ENCODE data around the gene RGS17.

RGS17 gene

DNA sequence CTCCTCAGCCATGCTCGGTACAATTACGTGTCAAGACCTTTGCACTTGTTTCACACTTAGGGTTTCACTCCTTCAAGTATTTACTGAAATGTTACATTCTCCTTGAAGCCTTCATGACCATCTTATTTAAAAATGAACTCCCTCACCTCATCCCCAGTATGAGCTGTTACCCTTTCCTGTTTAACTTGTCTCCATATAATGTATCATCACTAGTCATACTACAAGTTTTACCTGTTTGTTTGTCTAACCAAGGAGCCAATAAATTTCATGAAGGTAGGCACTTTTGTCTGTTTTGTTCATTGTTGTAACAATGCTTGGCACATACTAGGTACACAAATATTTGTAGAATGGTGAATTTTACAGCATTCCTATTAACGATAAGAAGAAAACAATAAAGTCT, 82.5 kb downstream of the RGS17 start:
- no peak overlapping the region for H3K27ac ChIP-seq
- H3K9me3 ChIP-seq (ENCODE audit: severe bottlenecking): no peaks in the 10 kb centered on the region
- no peaks in the 10 kb centered on the region for H3K27me3 ChIP-seq (ENCODE audit: insufficient read depth, low read depth, severe bottlenecking)
- no peak overlapping the region for H3K4me3 ChIP-seq (ENCODE audit: low read depth, low read length)
- DNase-seq: no peak
- no peaks in the 10 kb centered on the region for H3K36me3 ChIP-seq
- TF ChIP-seq, protein P1, sequence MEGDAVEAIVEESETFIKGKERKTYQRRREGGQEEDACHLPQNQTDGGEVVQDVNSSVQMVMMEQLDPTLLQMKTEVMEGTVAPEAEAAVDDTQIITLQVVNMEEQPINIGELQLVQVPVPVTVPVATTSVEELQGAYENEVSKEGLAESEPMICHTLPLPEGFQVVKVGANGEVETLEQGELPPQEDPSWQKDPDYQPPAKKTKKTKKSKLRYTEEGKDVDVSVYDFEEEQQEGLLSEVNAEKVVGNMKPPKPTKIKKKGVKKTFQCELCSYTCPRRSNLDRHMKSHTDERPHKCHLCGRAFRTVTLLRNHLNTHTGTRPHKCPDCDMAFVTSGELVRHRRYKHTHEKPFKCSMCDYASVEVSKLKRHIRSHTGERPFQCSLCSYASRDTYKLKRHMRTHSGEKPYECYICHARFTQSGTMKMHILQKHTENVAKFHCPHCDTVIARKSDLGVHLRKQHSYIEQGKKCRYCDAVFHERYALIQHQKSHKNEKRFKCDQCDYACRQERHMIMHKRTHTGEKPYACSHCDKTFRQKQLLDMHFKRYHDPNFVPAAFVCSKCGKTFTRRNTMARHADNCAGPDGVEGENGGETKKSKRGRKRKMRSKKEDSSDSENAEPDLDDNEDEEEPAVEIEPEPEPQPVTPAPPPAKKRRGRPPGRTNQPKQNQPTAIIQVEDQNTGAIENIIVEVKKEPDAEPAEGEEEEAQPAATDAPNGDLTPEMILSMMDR (IDR thresholded peaks at IDR 0.05; ENCODE audit: low read depth, low read length): no peak

DNA sequence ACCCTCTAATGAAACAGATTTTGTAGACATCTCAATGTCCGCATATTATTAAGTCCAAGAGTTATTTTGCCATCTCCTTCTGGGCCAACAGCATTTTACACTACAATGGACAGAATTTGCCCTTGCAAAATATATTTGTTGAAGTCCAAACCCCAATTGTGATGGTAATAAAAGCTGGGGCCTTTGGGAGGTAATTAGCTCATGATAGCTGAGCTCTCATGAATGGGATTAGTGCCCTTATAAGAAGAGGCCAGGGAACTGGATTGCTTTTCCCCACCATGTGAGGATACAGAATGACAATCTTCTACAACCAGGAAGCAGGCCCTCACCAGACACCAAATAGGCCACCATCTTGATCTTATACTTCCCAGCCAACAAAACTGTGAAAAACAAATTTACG, 83.7 kb downstream of the RGS17 start:
- Histone ChIP-seq H3K27me3 (ENCODE audit: insufficient read depth, low read depth, severe bottlenecking) (no peaks in the 10 kb centered on the region), H3K36me3 (no peaks in the 10 kb centered on the region), H3K27ac (no peak overlapping the region), H3K4me3 (ENCODE audit: low read depth, low read length) (no peak overlapping the region), H3K9me3 (ENCODE audit: severe bottlenecking) (no peaks in the 10 kb centered on the region)
- TF ChIP-seq, protein P1 (IDR thresholded peaks at IDR 0.05; ENCODE audit: low read depth, low read length): no peak
- no peak for DNase-seq

DNA sequence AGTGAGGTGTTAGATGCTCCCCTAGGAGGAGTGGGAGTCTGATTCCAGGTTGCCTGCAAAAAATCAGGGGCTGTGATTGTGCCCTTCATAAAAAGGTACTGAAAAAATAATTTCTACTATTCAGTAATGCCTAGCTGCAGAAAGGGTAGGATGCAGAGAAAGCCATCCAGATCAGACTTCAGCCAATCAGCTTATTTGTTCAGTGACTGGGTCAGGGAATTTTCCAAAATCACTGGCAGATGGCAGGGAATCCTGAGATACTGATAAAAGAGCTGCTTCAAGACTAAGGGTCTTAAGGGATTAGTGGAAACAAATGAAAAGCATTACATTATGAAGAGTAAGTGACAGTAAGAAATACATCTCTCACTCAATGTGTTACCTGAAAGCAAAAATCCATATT, 85.8 kb downstream of the RGS17 start:
- TF ChIP-seq, protein P1 (IDR thresholded peaks at IDR 0.05; ENCODE audit: low read depth, low read length): no peak
- no peak overlapping the region for H3K27ac ChIP-seq
- H3K9me3 ChIP-seq (ENCODE audit: severe bottlenecking): no peaks in the 10 kb centered on the region
- H3K27me3 ChIP-seq (ENCODE audit: insufficient read depth, low read depth, severe bottlenecking): no peaks in the 10 kb centered on the region
- no peak overlapping the region for H3K4me3 ChIP-seq (ENCODE audit: low read depth, low read length)
- peak; percentile 56 for DNase-seq
- H3K36me3 ChIP-seq: no peaks in the 10 kb centered on the region

DNA sequence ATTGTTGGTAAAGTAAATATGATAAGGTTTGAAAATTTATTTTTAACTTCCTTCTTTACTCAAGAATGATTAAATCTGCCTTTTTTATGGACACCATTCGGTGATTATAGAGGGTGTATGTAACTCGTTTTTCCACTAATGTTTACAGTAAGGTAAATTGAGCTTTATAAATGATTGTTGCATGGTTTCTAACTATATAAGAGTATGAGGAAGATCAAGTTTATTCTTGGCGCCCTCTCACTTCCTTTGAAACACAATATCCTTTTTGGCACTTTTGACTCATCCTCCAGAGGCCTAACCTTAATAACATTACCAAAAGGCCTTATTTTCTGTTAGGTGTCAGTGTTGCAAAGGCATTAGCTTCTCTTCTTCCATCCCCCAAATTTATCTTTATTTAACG, 86.8 kb downstream of the RGS17 start:
- H3K9me3 ChIP-seq (ENCODE audit: severe bottlenecking): no peaks in the 10 kb centered on the region
- DNase-seq: no peak
- TF ChIP-seq, protein P1 (IDR thresholded peaks at IDR 0.05; ENCODE audit: low read depth, low read length): no peak

DNA sequence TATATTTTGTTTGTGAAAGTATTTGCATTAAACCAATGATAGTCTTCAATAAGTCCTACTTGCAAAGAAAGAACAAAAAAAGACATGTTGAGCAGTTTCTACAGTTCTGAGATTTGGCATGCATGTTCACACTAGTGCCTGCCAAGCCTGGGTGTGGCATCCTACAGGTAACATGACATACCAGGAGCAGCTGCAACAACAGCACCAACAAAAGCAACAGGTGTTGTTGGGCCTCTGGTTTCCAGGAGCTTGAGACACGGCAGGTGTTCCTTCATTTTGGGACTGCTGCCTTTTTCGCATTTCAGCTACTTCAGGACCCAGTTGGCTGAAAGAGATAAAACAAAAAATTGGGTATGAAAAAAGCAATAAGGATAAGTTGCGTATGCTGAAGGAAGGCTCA, 87.4 kb downstream of the RGS17 start:
- H3K27ac ChIP-seq: no peak overlapping the region
- TF ChIP-seq, protein P1 (IDR thresholded peaks at IDR 0.05; ENCODE audit: low read depth, low read length): no peak
- no peaks in the 10 kb centered on the region for H3K9me3 ChIP-seq (ENCODE audit: severe bottlenecking)
- H3K36me3 ChIP-seq: no peaks in the 10 kb centered on the region
- DNase-seq: no peak
- H3K27me3 ChIP-seq (ENCODE audit: insufficient read depth, low read depth, severe bottlenecking): no peaks in the 10 kb centered on the region
- no peak overlapping the region for H3K4me3 ChIP-seq (ENCODE audit: low read depth, low read length)

More for the DNA sequence above, 86.8 kb downstream of the RGS17 start:
- Histone ChIP-seq H3K4me3 (ENCODE audit: low read depth, low read length) (no peak overlapping the region), H3K36me3 (no peaks in the 10 kb centered on the region), H3K27ac (no peak overlapping the region), H3K27me3 (ENCODE audit: insufficient read depth, low read depth, severe bottlenecking) (no peaks in the 10 kb centered on the region)

DNA sequence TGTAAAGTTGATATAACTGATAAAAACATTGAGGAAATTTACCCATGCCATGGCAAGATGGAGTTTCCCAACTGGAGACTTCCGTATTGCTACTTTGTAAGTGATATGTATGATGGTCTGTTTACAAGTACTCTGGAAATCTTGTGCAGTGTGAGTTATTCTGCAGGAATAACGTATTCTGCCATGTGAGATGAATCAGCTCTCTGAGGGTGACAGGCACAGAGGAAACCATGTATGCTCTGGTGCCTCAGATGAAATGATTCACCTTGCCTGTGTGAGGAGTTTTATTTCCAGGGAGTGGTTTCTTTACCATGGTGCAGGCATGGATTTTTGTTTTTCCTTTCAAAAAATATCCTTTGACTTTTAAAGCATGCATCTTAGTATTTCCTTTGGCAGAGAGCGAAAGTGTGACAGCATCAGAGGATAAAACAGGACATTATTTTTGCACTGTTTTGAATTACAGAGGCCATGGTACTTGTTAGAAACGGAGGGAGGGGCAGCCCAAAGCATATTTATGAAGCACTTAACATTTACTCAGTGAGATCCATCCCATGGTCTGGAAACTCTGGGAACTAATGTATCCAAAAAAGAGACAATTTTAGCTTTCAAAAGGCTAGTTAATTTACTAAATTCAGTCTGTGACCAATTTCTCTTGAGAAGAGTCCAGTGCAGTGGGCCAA, 92.6 kb downstream of the RGS17 start:
- no peak for DNase-seq
- Histone ChIP-seq H3K9me3 (ENCODE audit: severe bottlenecking) (no peaks in the 10 kb centered on the region), H3K4me3 (ENCODE audit: low read depth, low read length) (no peak overlapping the region), H3K27ac (no peak overlapping the region), H3K27me3 (ENCODE audit: insufficient read depth, low read depth, severe bottlenecking) (no peaks in the 10 kb centered on the region), H3K36me3 (no peaks in the 10 kb centered on the region)
- TF ChIP-seq, protein P1 (IDR thresholded peaks at IDR 0.05; ENCODE audit: low read depth, low read length): no peak

All from WERI-Rb-1 (cell line).